ENCODE results near the gene CCDC78.

The CCDC78 gene

DNA sequence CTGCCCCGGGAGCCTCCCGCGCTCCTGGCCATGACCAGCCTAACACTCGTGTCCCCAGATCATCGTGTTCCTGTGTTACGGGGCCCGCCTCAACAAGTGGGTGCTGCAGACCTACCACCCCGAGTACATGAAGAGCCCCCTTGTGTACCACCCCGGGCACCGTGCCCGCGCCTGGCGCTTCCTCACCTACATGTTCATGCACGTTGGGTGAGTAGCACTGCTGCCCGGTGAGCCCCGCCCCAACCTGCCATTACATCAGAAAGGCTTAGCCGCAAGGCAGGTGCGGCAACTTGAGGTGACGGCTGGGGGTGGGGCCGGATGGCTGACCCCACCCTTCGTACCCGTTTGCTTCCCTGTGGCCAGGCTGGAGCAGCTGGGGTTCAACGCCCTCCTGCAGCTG is 49.3 kb downstream of the CCDC78 start:
- peak; percentile 58 for DNase-seq

DNA sequence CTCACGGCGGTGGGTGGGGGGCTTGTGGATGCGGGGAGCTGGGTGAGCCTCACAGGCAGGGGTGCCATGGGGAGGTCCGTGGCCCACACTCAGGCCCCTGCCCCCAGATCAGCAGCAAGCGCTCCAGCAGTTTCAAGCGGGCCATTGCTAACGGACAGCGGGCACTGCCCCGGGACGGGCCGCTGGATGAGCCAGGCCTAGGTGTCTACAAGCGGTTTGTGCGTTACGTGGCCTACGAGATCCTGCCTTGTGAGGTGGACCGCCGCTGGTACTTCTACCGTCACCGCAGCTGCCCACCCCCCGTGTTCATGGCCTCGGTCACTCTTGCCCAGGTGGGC is 49.7 kb downstream of the CCDC78 start:
- no peak for DNase-seq

DNA sequence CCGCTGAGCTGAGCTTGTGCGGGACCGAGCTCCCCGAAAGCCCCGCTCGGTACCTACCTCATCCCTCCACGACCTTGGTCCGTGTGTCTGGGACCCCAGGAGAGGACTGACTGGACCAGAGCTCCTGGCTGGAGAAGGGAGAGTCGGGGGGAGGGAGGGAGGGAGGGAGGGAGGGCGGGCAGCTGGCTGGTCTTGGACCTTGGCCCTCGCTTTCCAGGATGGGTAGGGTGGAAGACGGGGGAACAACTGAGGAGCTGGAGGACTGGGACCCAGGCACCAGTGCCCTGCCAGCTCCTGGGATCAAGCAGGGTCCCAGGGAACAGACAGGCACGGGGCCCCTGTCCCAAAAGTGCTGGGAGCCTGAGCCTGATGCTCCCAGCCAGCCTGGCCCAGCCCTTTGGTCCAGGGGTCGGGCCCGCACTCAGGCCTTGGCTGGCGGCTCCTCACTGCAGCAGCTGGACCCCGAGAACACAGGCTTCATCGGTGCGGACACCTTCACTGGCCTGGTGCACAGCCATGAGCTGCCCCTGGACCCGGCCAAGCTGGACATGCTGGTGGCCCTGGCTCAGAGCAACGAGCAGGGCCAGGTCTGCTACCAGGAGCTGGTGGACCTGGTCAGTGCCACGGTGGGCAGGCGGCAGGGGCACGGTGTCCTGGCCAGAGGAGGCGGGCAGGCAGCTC is 50.2 kb downstream of the CCDC78 start:
- no peak for DNase-seq

DNA sequence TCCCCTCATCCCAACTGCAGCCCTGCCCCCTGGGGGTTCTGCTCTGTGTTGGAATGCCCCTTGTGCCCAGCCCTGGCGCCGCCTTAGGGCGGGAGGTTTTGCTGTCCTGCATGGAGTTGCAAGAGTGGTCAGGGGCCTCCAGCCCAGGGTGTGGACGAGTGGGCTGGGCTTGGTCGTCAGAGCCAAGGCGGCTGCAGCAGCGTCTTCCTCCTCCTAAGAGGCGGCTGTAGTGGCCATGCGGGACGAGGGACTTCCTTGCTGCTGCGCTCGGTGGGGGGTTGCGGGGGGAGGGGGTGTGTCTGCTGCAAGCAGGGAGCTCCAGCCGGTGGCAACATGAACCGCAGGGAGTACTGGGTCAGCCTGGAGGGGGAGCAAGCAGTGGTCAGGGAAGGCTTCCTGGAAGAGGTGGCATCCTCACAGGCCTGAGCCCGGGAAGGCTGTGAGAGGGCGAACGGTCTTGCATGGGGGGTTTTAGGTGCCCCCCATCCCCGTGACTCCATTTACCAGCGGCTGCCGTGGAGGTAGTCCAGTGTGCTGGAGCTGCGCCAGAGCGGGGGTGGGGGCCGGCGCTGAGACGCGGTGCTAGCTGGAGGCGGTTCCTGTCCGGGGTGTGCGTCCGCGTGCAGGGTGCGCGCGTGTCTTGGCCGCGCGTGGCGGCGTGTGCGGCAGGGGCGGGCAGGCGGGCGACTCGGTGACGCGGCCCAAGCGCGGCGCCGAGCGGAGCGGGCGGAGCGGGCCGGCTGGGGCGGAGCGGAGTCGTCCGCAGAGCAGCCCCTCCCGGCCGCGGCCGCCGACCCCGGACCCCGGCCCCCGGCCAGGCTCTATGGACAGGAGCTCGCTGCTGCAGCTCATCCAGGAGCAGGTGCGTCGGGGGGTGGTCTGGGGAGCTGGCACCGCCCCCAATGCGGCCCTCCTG is 51.0 kb downstream of the CCDC78 start, which contains the start of gene RHBDL1:
RHBDL1 (plus strand) TSS at position 704 of the 916 bp plus-strand sequence; CDS start at position 824, 120 bp downstream.
- no peak for DNase-seq

DNA sequence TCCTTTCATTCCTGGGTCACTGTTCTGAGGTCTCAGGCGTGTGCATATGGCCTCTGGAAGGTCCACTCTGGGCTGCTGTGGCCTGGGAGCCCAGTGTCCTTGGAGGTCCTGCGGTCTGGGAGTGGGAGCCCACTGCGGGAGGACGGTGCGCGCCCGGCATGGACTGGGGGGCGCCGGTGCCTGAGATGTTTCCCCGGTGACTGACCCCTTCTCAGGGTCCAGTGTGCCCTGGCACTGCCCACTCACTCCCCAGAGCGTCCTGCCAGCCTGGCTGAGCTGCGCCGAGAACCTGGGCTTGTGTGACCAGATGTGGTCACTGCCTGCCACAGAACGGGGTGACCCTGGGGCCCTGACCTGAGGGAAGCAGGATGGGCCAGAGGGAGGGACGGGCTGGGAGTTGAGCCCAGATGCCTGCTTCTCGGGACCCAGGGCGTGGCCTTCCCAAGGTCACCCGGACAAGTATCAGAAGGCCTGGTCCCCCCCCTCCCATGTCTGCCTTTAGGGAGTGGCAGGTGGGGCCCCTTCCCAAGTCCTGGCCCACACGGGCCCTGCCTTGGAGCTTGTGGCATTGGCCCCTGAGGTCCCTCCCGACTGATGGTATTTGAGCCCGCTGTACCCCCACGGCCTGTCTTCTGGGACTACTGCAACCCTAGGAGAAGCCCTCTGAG is 51.9 kb downstream of the CCDC78 start:
- no peak for DNase-seq

DNA sequence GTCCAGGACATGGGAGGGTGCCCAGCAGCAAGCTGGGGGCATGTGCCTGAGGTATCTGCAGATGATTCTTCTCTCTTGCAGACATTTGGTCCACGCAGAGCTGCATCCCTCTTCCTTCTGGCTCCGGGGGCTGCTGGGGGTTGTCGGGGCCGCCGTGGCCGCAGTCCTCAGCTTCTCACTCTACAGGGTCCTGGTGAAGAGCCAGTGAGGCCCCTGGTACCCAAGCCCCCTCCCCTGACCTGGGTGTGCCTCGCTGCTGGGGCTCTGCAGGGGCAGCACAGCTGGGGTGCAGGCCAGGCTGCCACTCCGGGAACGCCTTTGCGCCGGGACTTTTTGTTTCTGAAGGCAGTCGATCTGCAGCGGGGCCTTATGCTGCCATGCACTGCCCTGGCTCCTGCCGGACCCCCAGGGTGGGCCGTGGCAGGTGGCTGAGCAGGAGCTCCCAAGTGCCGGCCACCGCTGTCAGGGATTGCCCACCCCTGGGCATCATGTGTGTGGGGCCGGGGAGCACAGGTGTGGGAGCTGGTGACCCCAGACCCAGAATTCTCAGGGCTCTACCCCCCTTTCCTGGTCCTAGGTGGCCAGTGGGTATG is 52.7 kb downstream of the CCDC78 start:
- no peak for DNase-seq

DNA sequence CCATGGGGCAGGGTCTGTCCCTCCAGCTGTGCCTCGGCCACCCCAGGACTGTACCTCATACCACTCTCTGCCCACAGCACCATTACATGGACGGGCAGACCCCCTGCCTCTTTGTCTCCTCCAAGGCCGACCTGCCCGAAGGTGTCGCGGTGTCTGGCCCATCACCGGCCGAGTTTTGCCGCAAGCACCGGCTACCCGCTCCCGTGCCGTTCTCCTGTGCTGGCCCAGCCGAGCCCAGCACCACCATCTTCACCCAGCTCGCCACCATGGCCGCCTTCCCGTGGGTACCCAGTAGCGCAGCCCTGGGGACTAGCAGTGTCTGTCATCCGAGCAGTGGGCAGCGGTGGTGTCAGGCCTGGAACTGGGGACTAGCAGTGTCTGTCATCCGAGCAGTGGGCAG is 53.4 kb downstream of the CCDC78 start:
- DNase-seq: no peak
